ENCODE measurements around the gene NFATC1. TPM values are rescaled to one million over a fixed set of nuclear protein-coding genes. Genes with fewer than 3 reads are reported as not detected.

Gene NFATC1
- total RNA-seq, 1 donor from 2014 or later: 6.1 TPM

DNA sequence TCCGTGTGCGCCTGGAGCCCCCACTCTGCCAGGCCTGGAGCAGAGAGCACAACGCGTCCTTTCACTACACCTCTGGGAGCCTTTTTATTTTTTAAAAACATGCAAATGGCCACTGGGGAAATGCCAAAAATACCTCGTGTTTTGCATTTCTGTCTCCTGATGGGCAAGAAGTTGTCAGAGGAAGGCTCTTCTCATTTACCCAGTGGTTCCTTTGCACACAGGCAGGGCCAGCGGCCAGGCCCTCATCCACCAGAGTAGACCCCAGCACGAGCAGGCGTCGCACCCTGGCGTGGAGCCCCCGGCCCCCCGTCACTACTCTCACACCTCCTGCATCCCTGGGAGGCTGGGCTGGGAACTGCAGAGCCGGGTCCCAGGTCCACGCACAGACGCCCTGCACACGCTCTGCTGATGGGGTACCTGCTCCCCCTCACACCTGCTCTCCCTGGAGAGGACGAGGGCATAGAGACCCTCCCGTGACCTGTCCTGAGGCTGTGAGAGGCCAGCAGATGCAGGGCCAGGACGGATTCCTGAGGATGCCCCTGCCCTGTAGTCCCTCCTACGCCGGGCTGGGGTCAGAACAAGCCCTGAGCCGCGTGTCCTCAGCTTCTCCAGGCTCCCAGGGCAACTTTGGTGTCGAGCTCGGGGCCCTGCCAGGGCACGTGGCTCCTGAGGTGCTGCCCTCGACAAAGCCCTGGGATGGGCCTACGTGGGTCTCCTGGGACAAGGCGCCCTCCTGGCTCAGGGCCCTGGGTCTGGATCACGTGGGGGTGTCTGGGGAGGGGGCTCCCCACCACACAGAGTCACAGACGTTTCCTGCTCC is 65.0 kb downstream of the NFATC1 start:
- no peak overlapping the region for H3K27ac Mint-ChIP-seq
- TF ChIP-seq, protein P1, sequence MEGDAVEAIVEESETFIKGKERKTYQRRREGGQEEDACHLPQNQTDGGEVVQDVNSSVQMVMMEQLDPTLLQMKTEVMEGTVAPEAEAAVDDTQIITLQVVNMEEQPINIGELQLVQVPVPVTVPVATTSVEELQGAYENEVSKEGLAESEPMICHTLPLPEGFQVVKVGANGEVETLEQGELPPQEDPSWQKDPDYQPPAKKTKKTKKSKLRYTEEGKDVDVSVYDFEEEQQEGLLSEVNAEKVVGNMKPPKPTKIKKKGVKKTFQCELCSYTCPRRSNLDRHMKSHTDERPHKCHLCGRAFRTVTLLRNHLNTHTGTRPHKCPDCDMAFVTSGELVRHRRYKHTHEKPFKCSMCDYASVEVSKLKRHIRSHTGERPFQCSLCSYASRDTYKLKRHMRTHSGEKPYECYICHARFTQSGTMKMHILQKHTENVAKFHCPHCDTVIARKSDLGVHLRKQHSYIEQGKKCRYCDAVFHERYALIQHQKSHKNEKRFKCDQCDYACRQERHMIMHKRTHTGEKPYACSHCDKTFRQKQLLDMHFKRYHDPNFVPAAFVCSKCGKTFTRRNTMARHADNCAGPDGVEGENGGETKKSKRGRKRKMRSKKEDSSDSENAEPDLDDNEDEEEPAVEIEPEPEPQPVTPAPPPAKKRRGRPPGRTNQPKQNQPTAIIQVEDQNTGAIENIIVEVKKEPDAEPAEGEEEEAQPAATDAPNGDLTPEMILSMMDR (conservative IDR thresholded peaks at IDR 0.05): no peak
- no peaks in the 10 kb centered on the region for H3K9me3 Mint-ChIP-seq

DNA sequence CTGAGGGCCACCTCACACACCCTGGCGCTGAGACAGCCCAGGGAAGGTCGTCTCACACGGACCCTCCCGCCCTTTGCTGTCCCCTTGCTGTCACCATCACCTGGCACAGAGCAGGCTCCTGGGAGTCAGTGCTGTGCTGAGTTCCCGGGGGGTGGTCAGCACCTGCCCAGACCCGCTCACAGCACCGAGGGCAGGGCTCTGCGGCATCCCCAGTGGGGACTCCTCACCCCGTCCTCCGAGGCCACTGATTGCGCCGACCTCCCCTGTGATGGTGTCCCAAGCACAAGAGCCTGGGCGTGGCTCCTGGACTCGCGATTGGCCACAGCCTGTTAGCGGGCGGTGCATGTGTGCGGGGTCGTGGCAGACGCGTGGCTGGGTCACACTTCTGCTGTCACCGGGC is 65.9 kb downstream of the NFATC1 start:
- Mint-ChIP-seq H3K27me3 (no peaks in the 10 kb centered on the region), H3K36me3 (no peaks in the 10 kb centered on the region), H3K4me3 (no peak overlapping the region), H3K9me3 (no peaks in the 10 kb centered on the region), H3K27ac (no peak overlapping the region), H3K4me1 (ENCODE audit: unreplicated experiment) (peaks cover 12% of the 10 kb centered on the region)
- no peak for DNase-seq (ENCODE audit: extremely low spot score, unreplicated experiment)
- TF ChIP-seq, protein P1 (conservative IDR thresholded peaks at IDR 0.05): no peak

More for the DNA sequence above, 65.0 kb downstream of the NFATC1 start:
- Mint-ChIP-seq H3K4me1 (ENCODE audit: unreplicated experiment) (peaks cover 12% of the 10 kb centered on the region), H3K36me3 (no peaks in the 10 kb centered on the region), H3K27me3 (no peaks in the 10 kb centered on the region), H3K4me3 (no peak overlapping the region)
- no peak for DNase-seq (ENCODE audit: extremely low spot score, unreplicated experiment)

DNA sequence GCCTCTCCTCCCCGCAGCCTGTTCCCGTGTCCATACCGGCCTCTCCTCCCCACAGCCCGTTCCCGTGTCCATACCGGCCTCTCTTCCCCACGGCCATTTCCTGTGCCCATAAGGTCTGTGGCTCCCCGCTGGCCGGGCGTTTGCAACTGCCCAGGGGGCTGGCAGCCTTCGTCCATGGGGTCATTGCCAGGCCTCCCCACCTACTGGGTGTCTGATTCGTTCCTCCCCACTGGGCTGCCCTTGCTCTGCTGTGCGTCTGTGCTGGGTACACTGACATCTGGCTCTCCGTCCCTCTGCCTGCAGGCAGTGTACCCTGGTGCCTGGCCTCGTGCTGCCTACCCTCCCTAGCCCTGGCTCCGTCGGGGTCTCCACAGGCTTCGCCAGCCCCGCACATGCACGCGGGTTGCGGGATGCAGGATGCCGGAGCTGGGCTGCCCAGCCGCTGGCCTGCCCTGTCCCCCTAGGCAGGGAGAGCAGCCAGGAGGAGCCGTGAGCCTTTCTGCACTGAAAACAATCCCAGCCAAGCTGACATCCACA is 67.8 kb downstream of the NFATC1 start:
- no peak overlapping the region for H3K27ac Mint-ChIP-seq
- H3K4me3 Mint-ChIP-seq: no peak overlapping the region
- TF ChIP-seq, protein P1 (conservative IDR thresholded peaks at IDR 0.05): no peak
- DNase-seq (ENCODE audit: extremely low spot score, unreplicated experiment): no peak
- H3K4me1 Mint-ChIP-seq (ENCODE audit: unreplicated experiment): peaks cover 12% of the 10 kb centered on the region
- H3K9me3 Mint-ChIP-seq: no peaks in the 10 kb centered on the region
- H3K27me3 Mint-ChIP-seq: no peaks in the 10 kb centered on the region
- H3K36me3 Mint-ChIP-seq: no peaks in the 10 kb centered on the region

DNA sequence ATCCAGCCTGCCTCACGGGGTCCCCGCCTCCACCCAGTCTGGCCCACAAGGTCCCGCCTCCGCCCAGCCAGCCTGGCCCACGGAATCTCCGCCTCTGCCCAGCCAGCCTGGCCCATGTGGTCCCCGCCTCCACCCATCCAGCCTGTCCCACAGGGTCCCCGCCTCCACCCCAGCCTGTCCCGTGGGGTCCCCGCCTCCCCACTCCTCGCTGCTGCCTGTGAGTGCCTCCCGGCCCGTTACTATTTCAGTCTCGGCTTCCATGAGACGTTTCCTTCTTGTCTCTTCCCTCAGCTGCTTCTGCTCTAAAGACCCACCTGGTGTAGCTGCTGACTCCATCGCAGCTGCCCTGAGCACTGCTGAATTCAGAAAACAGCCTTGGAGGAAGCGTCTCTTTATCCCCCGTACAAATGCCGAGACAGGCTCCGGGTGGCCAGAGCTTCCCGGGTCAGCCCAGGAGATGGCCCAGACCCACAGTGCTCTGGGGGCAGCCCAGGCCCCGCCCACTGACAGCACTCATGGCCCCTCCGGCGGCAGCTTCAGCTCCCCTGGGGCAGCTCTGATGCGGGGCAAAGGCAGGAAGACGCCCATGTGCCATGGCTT is 69.8 kb downstream of the NFATC1 start:
- Mint-ChIP-seq H3K27me3 (no peaks in the 10 kb centered on the region), H3K4me3 (peak overlapping the region; percentile 40), H3K36me3 (no peaks in the 10 kb centered on the region), H3K27ac (no peak overlapping the region), H3K9me3 (no peaks in the 10 kb centered on the region), H3K4me1 (ENCODE audit: unreplicated experiment) (peaks cover 7% of the 10 kb centered on the region)
- TF ChIP-seq, protein P1 (conservative IDR thresholded peaks at IDR 0.05): no peak
- no peak for DNase-seq (ENCODE audit: extremely low spot score, unreplicated experiment)

DNA sequence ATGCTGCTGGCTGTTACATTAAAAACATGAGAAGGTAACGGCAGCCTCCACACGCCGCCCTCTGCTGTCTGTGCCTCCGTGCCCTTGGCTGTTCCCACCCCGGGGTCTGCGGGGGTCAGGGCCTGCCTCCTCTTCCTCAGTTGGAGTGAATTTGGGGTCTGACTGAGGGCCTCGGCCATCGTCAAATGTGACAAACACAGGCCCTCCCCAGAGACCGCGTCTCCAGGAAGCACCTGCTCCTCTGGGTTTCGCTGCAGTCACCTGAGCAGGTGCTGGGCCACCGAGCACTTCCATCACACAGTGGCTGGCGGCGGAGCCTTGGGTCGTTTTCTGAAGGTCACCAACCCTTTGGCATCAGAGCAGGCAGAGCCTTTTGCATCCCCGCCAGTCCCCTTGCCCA is 70.9 kb downstream of the NFATC1 start:
- Mint-ChIP-seq H3K27ac (no peak overlapping the region), H3K36me3 (no peaks in the 10 kb centered on the region), H3K27me3 (no peaks in the 10 kb centered on the region), H3K4me1 (ENCODE audit: unreplicated experiment) (peaks cover 12% of the 10 kb centered on the region), H3K4me3 (no peak overlapping the region), H3K9me3 (no peaks in the 10 kb centered on the region)
- TF ChIP-seq, protein P1 (conservative IDR thresholded peaks at IDR 0.05): no peak
- DNase-seq (ENCODE audit: extremely low spot score, unreplicated experiment): no peak

Measured in type B pancreatic cell (in vitro differentiated cells).